Spleen (tissue), 11 donors: ENCODE results near the gene SRPK2. TPM values are rescaled to one million over a fixed set of nuclear protein-coding genes. Genes with fewer than 3 reads are reported as not detected.

Experiments
- DNase-seq: peaks from one replicate; pipeline ENCODE4 v3.0.0-alpha.2; 2020
- H3K27ac ChIP-seq, 8 donors: fragments of 200-600 bp; sonication (generic) in 7 of 8; 1 replicate in 4 of 8; 2 replicates in 4 of 8; pipeline versions ENCODE4 v1.5.0 to v1.8.0; 2016 to 2021; ENCODE audit warnings: inconsistent platforms in 4 of 8, mild to moderate bottlenecking in 4 of 8, moderate library complexity in 1 of 8
- H3K27me3 ChIP-seq, 7 donors: fragments of 200-600 bp; sonication (generic) in 6 of 7; replicated peaks in 1 of 7; 1 replicate in 4 of 7; 2 replicates in 3 of 7; pipeline versions ENCODE4 v1.5.0 to v1.8.0; 2016 to 2021; ENCODE audit warnings: inconsistent platforms in 3 of 7, mild to moderate bottlenecking in 1 of 7
- H3K36me3 ChIP-seq, 6 donors: fragments of 200-600 bp; sonication (generic) in 5 of 6; 1 replicate in 4 of 6; 2 replicates in 2 of 6; pipeline versions ENCODE4 v1.5.0 to v1.8.0; 2016 to 2021; ENCODE audit warnings: inconsistent platforms in 2 of 6
- H3K4me1 ChIP-seq, 6 donors: fragments of 200-600 bp; sonication (generic) in 5 of 6; 1 replicate in 3 of 6; 2 replicates in 3 of 6; pipeline versions ENCODE4 v1.5.0 to v1.8.0; 2016 to 2021; ENCODE audit warnings: inconsistent platforms in 3 of 6
- H3K4me3 ChIP-seq, 8 donors: fragments of 200-600 bp; sonication (generic) in 7 of 8; 1 replicate in 4 of 8; 2 replicates in 4 of 8; pipeline versions ENCODE4 v1.5.0 to v1.8.0; 2016 to 2021; ENCODE audit warnings: inconsistent platforms in 4 of 8, mild to moderate bottlenecking in 4 of 8, moderate library complexity in 2 of 8
- H3K9me3 ChIP-seq, 8 donors: fragments of 200-600 bp; sonication (generic) in 7 of 8; 1 replicate in 4 of 8; 2 replicates in 4 of 8; pipeline versions ENCODE4 v1.5.0 to v1.8.0; 2016 to 2021; ENCODE audit warnings: inconsistent platforms in 4 of 8
- POLR2A ChIP-seq, 3 donors: fragments of 450-650 bp; IDR thresholded peaks; one replicate each; pipeline ENCODE4 v1.5.1; 2017; ENCODE audit warnings: antibody characterized with exemption in 3 of 3, mild to moderate bottlenecking in 1 of 3
- POLR2AphosphoS5 ChIP-seq, 3 donors: sonication (generic); formaldehyde crosslinking; IDR thresholded peaks; one replicate each; pipeline ENCODE4 v1.5.1; 2017; ENCODE audit warnings: antibody characterized with exemption in 3 of 3
- WGBS, 5 donors: extraction: QIAGEN DNeasy Blood & Tissue Kit in 3 of 5; methylation state at CpG; one replicate each; pipeline versions ENCODE4 v1.1.5 to v1.1.7; 2013 to 2018; 5-methylcytosine and 5-hydroxymethylcytosine counted together
- intact Hi-C: fragments of 100-400 bp; cut with DNase I; formaldehyde crosslinking; loops from one replicate; pipeline ENCODE4 v1.15.0; 2023; ENCODE audit warnings: low total_unique reads
- polyA plus RNA-seq, 3 donors: library from polyadenylated mRNA; stranded (reverse); fragments of 200-250 nt; gene quantifications; one replicate each; pipeline ENCODE4 v1.2.1, GENCODE V29; 2013
- total RNA-seq, 7 donors: library from RNA; depleted of rRNA in 3 of 7; stranded (reverse); fragments of >200 nt in 3 of 7; fragmentation: NEBNext Ultra II Directional in 4 of 7; extraction: Animal tissue kit (Norgen Biotek cat#: 25700) in 4 of 7; gene quantifications; one replicate each; pipeline versions ENCODE4 v1.1.0 to v1.2.1, GENCODE V29; 2016 to 2021
- TF ChIP-seq, protein P1 (sequence below), 11 experiments: fragments of 200-600 bp in 7 of 11; fragments of 450-650 bp in 4 of 11; sonication (generic) in 4 of 11; IDR thresholded peaks in 8 of 11; conservative IDR thresholded peaks in 3 of 11; 1 replicate in 7 of 11; 2 replicates in 4 of 11; pipeline versions ENCODE4 v1.4.0 to v1.8.0; 2016 to 2021; ENCODE audit warnings: antibody characterized with exemption in 11 of 11, inconsistent platforms in 4 of 11, mild to moderate bottlenecking in 1 of 11
- donor health status: healthy with polysubstance abuse.
- donor health status: DM: no; HTN: no; CAD: no; lungs with moderate emphysema.
- donor health status: DM: no; HTN: no; CAD: no.
- donor health status: Bipolar disorder and iron deficiency.
- donor health status: healthy.
- donor health status: DM: no; HTN: no; CAD: no.
- donor health status: DM: yes; HTN: yes; CAD: no.

Gene SRPK2
- total and polyA plus RNA-seq, 10 donors, result 9.6 to 60.3 (median 46.2) TPM

DNA sequence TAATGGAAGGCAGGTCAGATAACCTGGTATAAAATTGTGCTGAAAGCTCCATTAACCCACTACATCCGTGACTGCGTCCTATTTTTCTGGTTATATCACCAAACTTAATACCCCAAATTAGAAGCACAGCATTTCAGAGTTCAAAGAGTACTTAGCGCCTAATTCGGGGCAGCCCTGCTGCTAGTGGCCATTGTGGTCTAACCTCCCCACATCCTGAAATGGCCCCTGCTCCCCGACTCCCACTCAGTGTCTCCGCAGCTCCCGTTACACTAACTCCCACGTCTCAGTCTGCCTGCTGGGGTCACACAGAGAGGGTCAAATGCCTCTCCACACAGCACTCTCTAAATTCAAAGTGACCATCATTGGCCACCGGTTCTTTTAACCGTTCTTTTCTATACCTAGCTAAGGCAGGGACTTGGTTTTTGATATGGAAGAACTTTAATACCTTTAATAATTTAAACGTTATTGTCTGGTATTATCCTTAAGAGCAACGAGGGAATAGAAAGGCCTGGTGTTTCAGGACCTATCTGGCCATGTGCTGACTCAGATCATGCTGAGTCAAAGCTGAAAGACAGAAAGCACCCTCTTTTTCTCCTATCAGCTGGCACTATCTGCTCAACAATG, 257.6 kb downstream of the SRPK2 start:
- Histone ChIP-seq H3K27me3 (no peaks in the 10 kb centered on the region), H3K36me3 (peaks cover 0 to 91% (median 24%) of the 10 kb centered on the region in 6 donors), H3K9me3 (no peaks in the 10 kb centered on the region), H3K4me3 (no peak overlapping the region), H3K4me1 (peaks cover 0 to 22% (median 9%) of the 10 kb centered on the region in 6 donors), H3K27ac (no peak overlapping the region)
- TF ChIP-seq POLR2A (IDR thresholded peaks at IDR 0.05), result no peak
- TF ChIP-seq, protein P1, sequence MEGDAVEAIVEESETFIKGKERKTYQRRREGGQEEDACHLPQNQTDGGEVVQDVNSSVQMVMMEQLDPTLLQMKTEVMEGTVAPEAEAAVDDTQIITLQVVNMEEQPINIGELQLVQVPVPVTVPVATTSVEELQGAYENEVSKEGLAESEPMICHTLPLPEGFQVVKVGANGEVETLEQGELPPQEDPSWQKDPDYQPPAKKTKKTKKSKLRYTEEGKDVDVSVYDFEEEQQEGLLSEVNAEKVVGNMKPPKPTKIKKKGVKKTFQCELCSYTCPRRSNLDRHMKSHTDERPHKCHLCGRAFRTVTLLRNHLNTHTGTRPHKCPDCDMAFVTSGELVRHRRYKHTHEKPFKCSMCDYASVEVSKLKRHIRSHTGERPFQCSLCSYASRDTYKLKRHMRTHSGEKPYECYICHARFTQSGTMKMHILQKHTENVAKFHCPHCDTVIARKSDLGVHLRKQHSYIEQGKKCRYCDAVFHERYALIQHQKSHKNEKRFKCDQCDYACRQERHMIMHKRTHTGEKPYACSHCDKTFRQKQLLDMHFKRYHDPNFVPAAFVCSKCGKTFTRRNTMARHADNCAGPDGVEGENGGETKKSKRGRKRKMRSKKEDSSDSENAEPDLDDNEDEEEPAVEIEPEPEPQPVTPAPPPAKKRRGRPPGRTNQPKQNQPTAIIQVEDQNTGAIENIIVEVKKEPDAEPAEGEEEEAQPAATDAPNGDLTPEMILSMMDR (IDR thresholded peaks at IDR 0.05 in 8 of 11, conservative IDR thresholded peaks at IDR 0.05 in 3 of 11), result no peak
- no peak for TF ChIP-seq POLR2AphosphoS5 (IDR thresholded peaks at IDR 0.05)
- intact Hi-C loops, result no loop called here
- WGBS, 5 donors, result 70 to 80% (median 77%) methylated on average over 12 of the region's 12 CpGs
- DNase-seq, result no peak

- Histone ChIP-seq H3K4me1 (peaks cover 0 to 22% (median 9%) of the 10 kb centered on the region in 6 donors), H3K4me3 (no peak overlapping the region), H3K27me3 (no peaks in the 10 kb centered on the region), H3K36me3 (peaks cover 0 to 91% (median 30%) of the 10 kb centered on the region in 6 donors), H3K9me3 (no peaks in the 10 kb centered on the region), H3K27ac (no peak overlapping the region)
- TF ChIP-seq POLR2A (IDR thresholded peaks at IDR 0.05), result no peak
- TF ChIP-seq, protein P1 (IDR thresholded peaks at IDR 0.05 in 8 of 11, conservative IDR thresholded peaks at IDR 0.05 in 3 of 11), result no peak
- intact Hi-C loops, result no loop called here
- DNase-seq, result no peak
- WGBS, 5 donors, result 80 to 89% (median 86%) methylated on average over 2 of the region's 2 CpGs
These were observed 258.1 kb downstream of the SRPK2 start for GRCh38 chr7:105130580-105130979.

GRCh38 chr7:105130048-105130447, 258.7 kb downstream of the SRPK2 start:
- Histone ChIP-seq H3K4me3 (no peak overlapping the region), H3K27me3 (no peaks in the 10 kb centered on the region), H3K4me1 (peaks cover 0 to 22% (median 9%) of the 10 kb centered on the region in 6 donors), H3K36me3 (peaks cover 0 to 91% (median 33%) of the 10 kb centered on the region in 6 donors), H3K27ac (no peak overlapping the region), H3K9me3 (no peaks in the 10 kb centered on the region)
- no peak for DNase-seq
- TF ChIP-seq POLR2AphosphoS5 (IDR thresholded peaks at IDR 0.05) (no peak), POLR2A (IDR thresholded peaks at IDR 0.05) (no peak)
- TF ChIP-seq, protein P1 (IDR thresholded peaks at IDR 0.05 in 8 of 11, conservative IDR thresholded peaks at IDR 0.05 in 3 of 11), result no peak
- WGBS, 5 donors, result 90 to 99% (median 91%) methylated on average over 5 of the region's 5 CpGs
- intact Hi-C loops, result no loop called here

- Histone ChIP-seq H3K4me1 (peaks cover 0 to 17% (median 7%) of the 10 kb centered on the region in 6 donors), H3K9me3 (no peaks in the 10 kb centered on the region), H3K4me3 (no peak overlapping the region), H3K27me3 (no peaks in the 10 kb centered on the region), H3K36me3 (peaks cover 0 to 87% (median 29%) of the 10 kb centered on the region in 6 donors), H3K27ac (no peak overlapping the region)
- WGBS, 5 donors, result 68 to 86% (median 78%) methylated on average over 8 of the region's 8 CpGs
- intact Hi-C loops, result no loop called here
- TF ChIP-seq, protein P1 (IDR thresholded peaks at IDR 0.05 in 8 of 11, conservative IDR thresholded peaks at IDR 0.05 in 3 of 11), result no peak
- no peak for TF ChIP-seq POLR2AphosphoS5 (IDR thresholded peaks at IDR 0.05)
- no peak for TF ChIP-seq POLR2A (IDR thresholded peaks at IDR 0.05)
- no peak for DNase-seq
These were observed 261.5 kb downstream of the SRPK2 start for GRCh38 chr7:105127179-105127578.
